Fibroblast of mammary gland (primary cell): ENCODE data around the gene KCNE4.

ENCODE experiments used
- DNase-seq: peaks from one replicate; pipeline ENCODE4 v3.0.0-alpha.2; 2010; ENCODE audit warnings: low read depth
- H3K4me3 ChIP-seq: 2 replicates; pipeline ENCODE4 v1.5.1; 2011; ENCODE audit warnings: low read depth, mild to moderate bottlenecking, low read length, moderate library complexity; ENCODE audit not compliant: control insufficient read depth
- TF ChIP-seq, protein P1 (sequence below): conservative IDR thresholded peaks from 2 replicates; pipeline ENCODE4 v1.5.1; 2011; ENCODE audit warnings: low read depth, low read length, inconsistent platforms; ENCODE audit not compliant: control insufficient read depth, insufficient read depth

The KCNE4 gene

DNA sequence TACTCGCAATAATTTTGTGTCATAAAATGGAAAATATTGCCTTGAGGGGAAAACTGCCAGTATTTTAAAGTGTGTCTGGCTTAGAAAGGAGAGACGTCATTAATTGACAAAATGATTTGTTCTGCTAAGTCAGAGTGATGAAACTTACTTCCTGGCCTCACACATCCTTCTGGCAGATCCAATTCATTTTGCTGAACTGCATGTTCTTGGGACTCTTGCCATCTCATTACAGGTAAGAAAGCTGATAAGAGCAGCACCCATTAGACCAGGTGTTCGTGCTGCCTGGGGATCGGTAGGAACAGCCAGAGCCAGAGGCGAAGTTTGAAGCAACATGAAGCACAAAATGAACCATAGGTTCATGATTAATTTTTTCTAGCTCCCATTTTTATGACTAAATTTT, 38.0 kb downstream of the KCNE4 start:
- TF ChIP-seq, protein P1, sequence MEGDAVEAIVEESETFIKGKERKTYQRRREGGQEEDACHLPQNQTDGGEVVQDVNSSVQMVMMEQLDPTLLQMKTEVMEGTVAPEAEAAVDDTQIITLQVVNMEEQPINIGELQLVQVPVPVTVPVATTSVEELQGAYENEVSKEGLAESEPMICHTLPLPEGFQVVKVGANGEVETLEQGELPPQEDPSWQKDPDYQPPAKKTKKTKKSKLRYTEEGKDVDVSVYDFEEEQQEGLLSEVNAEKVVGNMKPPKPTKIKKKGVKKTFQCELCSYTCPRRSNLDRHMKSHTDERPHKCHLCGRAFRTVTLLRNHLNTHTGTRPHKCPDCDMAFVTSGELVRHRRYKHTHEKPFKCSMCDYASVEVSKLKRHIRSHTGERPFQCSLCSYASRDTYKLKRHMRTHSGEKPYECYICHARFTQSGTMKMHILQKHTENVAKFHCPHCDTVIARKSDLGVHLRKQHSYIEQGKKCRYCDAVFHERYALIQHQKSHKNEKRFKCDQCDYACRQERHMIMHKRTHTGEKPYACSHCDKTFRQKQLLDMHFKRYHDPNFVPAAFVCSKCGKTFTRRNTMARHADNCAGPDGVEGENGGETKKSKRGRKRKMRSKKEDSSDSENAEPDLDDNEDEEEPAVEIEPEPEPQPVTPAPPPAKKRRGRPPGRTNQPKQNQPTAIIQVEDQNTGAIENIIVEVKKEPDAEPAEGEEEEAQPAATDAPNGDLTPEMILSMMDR, result no peak
- no peak for DNase-seq

DNA sequence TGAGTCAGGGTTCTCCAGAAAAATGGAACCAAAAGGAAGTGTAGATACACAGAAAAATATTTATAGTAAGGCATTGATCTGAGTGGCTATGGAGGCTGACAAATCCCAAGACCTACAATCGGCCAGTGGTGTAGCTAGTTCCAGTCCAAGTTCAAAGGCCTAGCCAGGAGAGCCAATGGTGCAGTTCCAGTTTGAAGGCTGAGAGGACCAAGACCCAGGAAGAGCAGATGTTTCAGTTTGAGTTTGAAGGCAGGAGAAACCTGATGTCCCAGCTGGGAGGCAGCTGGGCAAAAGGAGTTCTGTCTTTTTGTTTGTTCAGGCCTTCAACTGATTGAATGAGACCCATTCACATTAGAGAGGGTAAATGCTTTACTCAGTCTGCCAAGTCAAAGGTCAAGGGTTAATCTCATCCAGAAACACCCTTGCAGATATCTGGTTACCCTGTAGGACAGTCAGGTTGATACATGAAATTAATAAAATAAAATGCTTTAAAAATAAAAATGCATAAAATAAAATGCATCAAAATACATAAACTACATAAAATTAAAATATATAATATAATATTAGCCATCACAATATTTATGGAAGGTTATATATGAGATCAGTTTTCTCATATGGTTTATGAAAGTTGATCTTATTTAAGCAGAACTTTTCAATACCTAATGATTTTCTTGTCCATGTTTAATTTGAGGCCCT, 38.7 kb downstream of the KCNE4 start:
- no peak overlapping the region for H3K4me3 ChIP-seq
- DNase-seq, result no peak
- TF ChIP-seq, protein P1, result no peak

More for the DNA sequence above, 38.0 kb downstream of the KCNE4 start:
- H3K4me3 ChIP-seq, result no peak overlapping the region

DNA sequence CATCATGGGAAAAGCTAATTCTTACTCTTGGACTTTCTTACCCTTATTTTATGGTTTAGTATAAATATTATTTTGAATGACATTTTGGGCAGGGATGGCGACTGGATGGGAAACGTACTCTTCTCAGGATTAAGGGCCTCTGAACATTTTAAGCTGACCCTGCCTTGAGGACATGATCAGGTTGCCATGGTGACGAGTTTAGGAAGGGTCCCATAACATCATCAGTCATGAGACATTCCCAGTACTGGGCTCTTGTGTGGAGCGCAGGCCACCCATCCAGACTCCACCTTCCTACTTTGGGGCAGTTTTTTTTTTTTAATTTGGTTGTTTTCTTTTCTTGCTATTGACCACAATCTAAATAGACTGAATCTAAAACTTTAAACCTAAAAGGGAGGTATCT, 40.7 kb downstream of the KCNE4 start:
- no peak overlapping the region for H3K4me3 ChIP-seq
- TF ChIP-seq, protein P1, result no peak
- no peak for DNase-seq

DNA sequence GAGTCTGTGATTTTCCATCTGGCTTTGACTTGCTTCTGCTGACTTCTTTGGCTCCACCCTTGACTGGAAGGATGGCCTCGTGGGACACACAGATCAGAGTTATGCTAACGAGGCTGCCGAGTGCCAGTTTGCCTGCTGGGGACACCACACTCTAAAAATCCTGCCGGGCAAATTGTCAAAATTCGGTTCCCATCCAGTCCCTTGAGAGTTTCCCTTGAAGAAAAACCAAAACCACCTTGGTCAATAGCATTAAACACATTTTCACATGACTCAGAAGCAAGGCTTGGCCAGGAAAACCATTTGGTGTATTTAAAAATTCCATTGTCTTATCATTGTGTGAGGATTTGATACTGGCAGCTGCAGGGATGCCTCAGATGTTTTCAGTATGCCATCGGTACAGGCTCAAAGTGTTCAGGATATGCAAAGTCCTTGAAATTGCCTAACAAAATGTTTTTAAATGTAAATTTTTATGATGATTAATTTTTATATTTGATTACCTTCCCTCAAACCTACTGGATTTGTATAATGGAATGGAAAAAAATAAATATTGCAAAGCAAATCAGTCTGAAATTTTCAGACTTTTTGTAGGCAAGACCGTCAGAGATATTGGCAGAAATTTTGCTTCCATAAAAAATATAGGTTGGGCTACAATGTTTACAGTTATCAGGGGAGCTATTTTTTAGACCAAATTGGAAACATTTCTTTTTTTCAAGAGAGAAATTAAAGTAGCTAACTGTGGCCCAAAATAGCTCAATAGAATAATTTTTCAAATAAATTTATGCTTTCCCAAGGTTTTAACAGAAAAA, 41.6 kb downstream of the KCNE4 start:
- DNase-seq, result peak; percentile 81
- no peak overlapping the region for H3K4me3 ChIP-seq
- TF ChIP-seq, protein P1, result no peak

DNA sequence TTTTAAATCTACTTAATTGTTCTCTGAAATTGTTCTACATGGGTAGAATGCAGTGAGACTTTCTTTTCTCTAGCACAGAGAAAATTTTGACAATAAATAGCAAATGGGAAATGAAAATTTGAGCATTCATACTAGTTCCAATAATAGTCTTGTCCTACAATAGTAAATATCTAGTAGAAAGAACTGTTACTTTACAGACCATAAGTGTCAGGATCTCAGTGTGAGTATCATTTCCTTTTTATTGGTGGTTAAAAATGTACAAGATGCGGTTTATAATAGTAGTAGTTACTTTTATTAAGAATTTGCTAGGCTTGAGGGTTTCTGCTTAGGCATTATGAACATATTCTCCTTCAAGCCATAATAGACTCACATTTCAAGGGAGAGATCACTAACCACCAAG, 43.2 kb downstream of the KCNE4 start:
- DNase-seq, result no peak
- TF ChIP-seq, protein P1, result no peak
- H3K4me3 ChIP-seq, result no peak overlapping the region

DNA sequence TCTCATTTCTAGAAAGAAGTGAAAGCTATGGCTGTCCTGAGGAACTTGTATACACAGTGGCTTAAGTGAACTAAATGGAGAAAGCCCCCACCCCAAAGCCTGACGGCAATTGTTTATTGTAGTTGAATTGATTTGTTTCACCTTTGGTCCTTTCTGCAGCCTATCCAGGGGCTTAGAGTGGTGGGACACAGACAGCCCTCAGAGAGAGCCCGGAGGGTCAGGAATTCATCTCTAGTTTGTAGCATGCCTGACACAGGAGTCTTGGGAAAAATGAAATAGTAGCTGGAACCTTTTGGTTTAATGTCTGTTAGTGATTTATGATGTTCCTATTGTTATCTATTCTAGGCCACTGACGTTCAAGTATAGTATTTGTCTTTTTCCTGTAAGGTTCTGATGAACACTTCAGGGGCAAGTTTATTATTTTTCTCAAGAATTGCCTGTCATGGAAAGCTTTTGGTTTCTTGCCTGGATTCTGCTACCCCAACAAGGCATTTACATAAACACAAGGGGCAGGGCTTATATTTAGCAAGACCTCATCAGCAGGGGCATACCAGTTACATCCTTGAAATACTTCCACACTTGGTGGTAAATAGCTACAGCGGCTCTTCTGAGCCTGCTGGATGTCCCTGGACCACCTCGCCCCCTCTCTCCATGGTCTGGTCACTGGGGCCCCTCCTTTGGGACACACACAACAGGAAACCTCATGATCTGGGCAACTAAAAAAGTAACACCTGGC, 44.4 kb downstream of the KCNE4 start:
- H3K4me3 ChIP-seq, result no peak overlapping the region
- DNase-seq, result no peak
- TF ChIP-seq, protein P1, result no peak
